H1 (cell line): ENCODE data around the gene S100A14. TPM values are rescaled to one million over a fixed set of nuclear protein-coding genes. Genes with fewer than 3 reads are reported as not detected.

ENCODE experiments used
- CTCF ChIA-PET: fragments of 300-600 bp; sonication (Branson Sonifier 250); formaldehyde crosslinking; loops from one replicate; lab custom pipeline; 2021; ENCODE audit not compliant: partially characterized antibody; lab: Charles Lee
- POLR2A ChIA-PET: fragments of 300-600 bp; sonication (Branson Sonifier 250); formaldehyde crosslinking; loops from one replicate; lab custom pipeline; 2021; ENCODE audit warnings: inconsistent platforms; ENCODE audit not compliant: partially characterized antibody; lab: Charles Lee
- DNase-seq, 2 experiments: peaks; one replicate each; pipeline versions ENCODE4 v3.0.0 to v3.0.0-alpha.2; 2010 to 2022; ENCODE audit warnings: low spot score in 2 of 2, low read depth in 1 of 2, mixed read lengths in 1 of 2
- FAIRE-seq: peaks from 2 replicates; lab custom pipeline; 2011; peaks lifted over from hg19 to GRCh38; lab: Jason Lieb, UNC
- H2AFZ ChIP-seq: 2 replicates; pipeline ENCODE4 v1.8.1; 2012; ENCODE audit warnings: low read length, inconsistent platforms
- H2AK5ac ChIP-seq: 2 replicates; pipeline ENCODE4 v1.6.1; 2013; ENCODE audit warnings: low read depth, low read length
- H2BK120ac ChIP-seq: replicated peaks from 2 replicates; pipeline ENCODE3; 2013; ENCODE audit warnings: low read depth, low read length, inconsistent platforms
- H2BK12ac ChIP-seq: 2 replicates; pipeline ENCODE4 v1.6.1; 2013; ENCODE audit warnings: low read depth, low read length
- H2BK15ac ChIP-seq: 2 replicates; pipeline ENCODE4 v1.6.1; 2013; ENCODE audit warnings: low read length
- H2BK20ac ChIP-seq: 2 replicates; pipeline ENCODE4 v1.6.1; 2013; ENCODE audit warnings: low read length
- H2BK5ac ChIP-seq: 2 replicates; pipeline ENCODE4 v1.6.1; 2013; ENCODE audit warnings: low read depth, low read length
- H3K14ac ChIP-seq: 2 replicates; pipeline ENCODE4 v1.6.1; 2013; ENCODE audit warnings: inconsistent platforms; ENCODE audit not compliant: insufficient read length
- H3K18ac ChIP-seq: 2 replicates; pipeline ENCODE4 v1.6.1; 2013; ENCODE audit warnings: low read length; ENCODE audit errors: extremely low read depth
- H3K23ac ChIP-seq: 2 replicates; pipeline ENCODE4 v1.6.1; 2013; ENCODE audit warnings: inconsistent platforms; ENCODE audit not compliant: insufficient read length
- H3K23me2 ChIP-seq: 2 replicates; pipeline ENCODE4 v1.6.1; 2013; ENCODE audit warnings: low read depth, low read length
- H3K27ac ChIP-seq: 2 replicates; pipeline ENCODE4 v1.6.1; 2011; ENCODE audit warnings: low read depth, low read length, inconsistent platforms
- H3K27me3 ChIP-seq, 4 experiments: replicated peaks in 1 of 4; 1 replicate in 1 of 4; 2 replicates in 3 of 4; pipeline versions ENCODE4 v1.6.1 to v1.8.1; 2011 to 2013; ENCODE audit warnings: low read length in 3 of 4, mild to moderate bottlenecking in 3 of 4, inconsistent platforms in 2 of 4, mixed read lengths in 2 of 4, moderate library complexity in 1 of 4; ENCODE audit not compliant: control insufficient read depth in 3 of 4, insufficient read depth in 3 of 4; ENCODE audit errors: extremely low read depth in 1 of 4
- H3K36me3 ChIP-seq, 4 experiments: 2 replicates each; pipeline versions ENCODE4 v1.6.1 to v1.8.1; 2011 to 2013; ENCODE audit warnings: mild to moderate bottlenecking in 4 of 4, low read length in 3 of 4, moderate library complexity in 2 of 4, control low read depth in 1 of 4, inconsistent platforms in 1 of 4; ENCODE audit not compliant: insufficient read depth in 4 of 4, control insufficient read depth in 2 of 4
- H3K4ac ChIP-seq: replicated peaks from 2 replicates; pipeline ENCODE3; 2013; ENCODE audit warnings: low read length, low read depth, mixed read lengths, inconsistent platforms; ENCODE audit not compliant: insufficient read length
- H3K4me1 ChIP-seq, 4 experiments: replicated peaks in 1 of 4; 1 replicate in 1 of 4; 2 replicates in 3 of 4; pipeline versions ENCODE4 v1.6.1 to v1.8.1; 2011 to 2013; ENCODE audit warnings: low read length in 3 of 4, inconsistent platforms in 2 of 4, mixed read lengths in 1 of 4; ENCODE audit not compliant: insufficient read depth in 4 of 4, control insufficient read depth in 3 of 4
- H3K4me2 ChIP-seq, 2 experiments: 2 replicates each; pipeline versions ENCODE4 v1.6.1 to v1.8.1; 2011 to 2013; ENCODE audit warnings: low read depth in 2 of 2, low read length in 2 of 2, control low read depth in 1 of 2, inconsistent platforms in 1 of 2, mild to moderate bottlenecking in 1 of 2; ENCODE audit not compliant: insufficient read depth in 1 of 2
- H3K4me3 ChIP-seq, 4 experiments: fragments of 200-600, 300-600 bp in 1 of 4; sonication (generic), shearing (Covaris generic), sonication (Bioruptor Twin) in 1 of 4; 2 replicates each; pipeline versions ENCODE4 v1.5.1 to v1.8.1; 2011 to 2016; ENCODE audit warnings: low read length in 4 of 4, low read depth in 3 of 4, control low read depth in 2 of 4, inconsistent platforms in 2 of 4, mild to moderate bottlenecking in 2 of 4, mixed read lengths in 1 of 4, moderate library complexity in 1 of 4; ENCODE audit not compliant: insufficient read depth in 2 of 4; ENCODE audit errors: extremely low read depth in 1 of 4
- H3K56ac ChIP-seq: replicated peaks from 2 replicates; pipeline ENCODE3; 2013; ENCODE audit warnings: low read depth, mild to moderate bottlenecking, mixed read lengths, low read length, inconsistent platforms; ENCODE audit not compliant: insufficient read length
- H3K79me1 ChIP-seq: 2 replicates; pipeline ENCODE4 v1.6.1; 2013; ENCODE audit warnings: low read depth, low read length, control low read depth
- H3K79me2 ChIP-seq, 2 experiments: 2 replicates each; pipeline versions ENCODE4 v1.6.1 to v1.8.1; 2012 to 2013; ENCODE audit warnings: low read length in 2 of 2, mild to moderate bottlenecking in 2 of 2, inconsistent platforms in 1 of 2; ENCODE audit not compliant: insufficient read depth in 2 of 2, control insufficient read depth in 1 of 2
- H3K9ac ChIP-seq, 4 experiments: replicated peaks in 1 of 4; 1 replicate in 1 of 4; 2 replicates in 3 of 4; pipeline versions ENCODE4 v1.6.1 to v1.8.1; 2011 to 2013; ENCODE audit warnings: low read depth in 3 of 4, low read length in 3 of 4, control low read depth in 2 of 4, mild to moderate bottlenecking in 2 of 4, moderate library complexity in 2 of 4, inconsistent platforms in 1 of 4; ENCODE audit errors: extremely low read depth in 1 of 4
- H3K9me3 ChIP-seq, 2 experiments: 2 replicates each; pipeline versions ENCODE4 v1.6.1 to v1.8.1; 2012 to 2013; ENCODE audit warnings: mild to moderate bottlenecking in 2 of 2, moderate library complexity in 2 of 2, control low read depth in 1 of 2, inconsistent platforms in 1 of 2, low read depth in 1 of 2, low read length in 1 of 2, mixed read lengths in 1 of 2; ENCODE audit not compliant: insufficient read depth in 2 of 2
- H4K20me1 ChIP-seq, 2 experiments: replicated peaks in 1 of 2; 2 replicates each; pipeline versions ENCODE3 to v1.8.1; 2011 to 2013; ENCODE audit warnings: inconsistent platforms in 2 of 2, low read length in 2 of 2, mild to moderate bottlenecking in 1 of 2; ENCODE audit not compliant: insufficient read depth in 2 of 2, control insufficient read depth in 1 of 2
- H4K5ac ChIP-seq: 2 replicates; pipeline ENCODE4 v1.6.1; 2013; ENCODE audit warnings: low read length, low read depth, mixed read lengths, inconsistent platforms; ENCODE audit not compliant: insufficient read length
- H4K8ac ChIP-seq: 2 replicates; pipeline ENCODE4 v1.8.0; 2013; ENCODE audit warnings: mild to moderate bottlenecking, moderate library complexity, low read length, inconsistent platforms; ENCODE audit not compliant: insufficient read depth; ENCODE audit errors: extremely low read depth
- H4K91ac ChIP-seq: replicated peaks from 2 replicates; pipeline ENCODE3; 2013; ENCODE audit warnings: low read length, mixed read lengths, inconsistent platforms; ENCODE audit not compliant: insufficient read length
- YY1 ChIP-seq: IDR thresholded peaks from 2 replicates; pipeline ENCODE4 v1.6.1; 2011; ENCODE audit warnings: low read depth, mild to moderate bottlenecking, low read length
- WGBS, 2 experiments: shearing (Covaris generic) in 1 of 2; methylation state at CpG; one replicate each; pipeline versions ENCODE4 v1.1.6 to v1.1.7; 2013 to 2015; ENCODE audit warnings: low lambda C conversion rate in 2 of 2, mixed read lengths in 2 of 2, inconsistent platforms in 1 of 2, low coverage in 1 of 2, missing lambda C conversion rate in 1 of 2; ENCODE audit not compliant: insufficient replicate concordance in 2 of 2, insufficient coverage in 1 of 2, insufficient read length in 1 of 2; ENCODE audit errors: extremely low coverage in 1 of 2, missing lambda C conversion rate in 1 of 2; 5-methylcytosine and 5-hydroxymethylcytosine counted together
- polyA plus RNA-seq, 7 experiments: library from polyadenylated mRNA; depleted of rRNA in 3 of 7; stranded (reverse) in 5 of 7; unstranded in 2 of 7; fragments of >200 nt in 5 of 7; fragments of 200-250 nt in 2 of 7; gene quantifications; 1 replicate in 5 of 7; 2 replicates in 1 of 7; 4 replicates in 1 of 7; pipeline versions ENCODE4 v1.2.1 to v1.2.3, GENCODE V29; 2011 to 2013; ENCODE audit warnings: missing spikeins in 2 of 7, mixed read lengths in 2 of 7
- total RNA-seq: library from RNA; stranded (reverse); fragmentation: NEBNext Ultra II Directional; extraction: Animal tissue kit (Norgen Biotek cat#: 25700); gene quantifications from 2 replicates; pipeline ENCODE4 v1.2.1, GENCODE V29; 2021

S100A14 gene
- total and polyA plus RNA-seq, 2 of the 8 experiments (the other 6 are each of a cell fraction or from before 2014, with no cell fraction given) = 1.4 to 5.3 TPM

- H3K14ac ChIP-seq = no peak overlapping the region
- no peaks in the 10 kb centered on the region for H3K79me2 ChIP-seq
- H3K4me1 ChIP-seq = no peaks in the 10 kb centered on the region
- no peaks in the 10 kb centered on the region for H3K27me3 ChIP-seq
- H2BK12ac ChIP-seq = no peak overlapping the region
- no peaks in the 10 kb centered on the region for H4K20me1 ChIP-seq
- no peaks in the 10 kb centered on the region for H3K36me3 ChIP-seq
- no peak overlapping the region for H4K5ac ChIP-seq
- 0 out of 2 replicates have a peak overlapping the region, but pooled peaks have one; percentile 42 for H2AFZ ChIP-seq
- no peak overlapping the region for H3K23ac ChIP-seq
- peaks cover 0 to 2% of the 10 kb centered on the region in 2 experiments; a peak in 1 of 4 replicates for H3K9me3 ChIP-seq
- H2BK20ac ChIP-seq = no peak overlapping the region
- DNase-seq (no peak), FAIRE-seq (no peak)
- no peak overlapping the region for H4K8ac ChIP-seq
- H3K9ac ChIP-seq = no peak overlapping the region
- WGBS, 2 experiments = 73% methylated on average over 1 of the region's 1 CpG; no CpG with 5 or more reads in 1 of the 2 experiments
- no peaks in the 10 kb centered on the region for H3K23me2 ChIP-seq
- no peak overlapping the region for H4K91ac ChIP-seq
- no peak overlapping the region for H3K18ac ChIP-seq
- no peak overlapping the region for H3K27ac ChIP-seq
- CTCF ChIA-PET = interaction anchor here (0.5 to 2.0 kb wide), 5 partner anchors 14 to 78 kb away, joined by 3 to 7 read pairs (median 5); partner anchors contain the start of gene S100A13
- no peak overlapping the region for H3K4ac ChIP-seq
- no peak overlapping the region for H2AK5ac ChIP-seq
- H3K4me2 ChIP-seq = no peak overlapping the region
- no peak overlapping the region for H3K56ac ChIP-seq
- H3K79me1 ChIP-seq = no peaks in the 10 kb centered on the region
- POLR2A ChIA-PET = interaction anchor here (0.8 to 2.7 kb wide), 2 partner anchors 41 to 48 kb away, joined by 5 to 10 read pairs; partner anchors contain the start of genes CHTOP and S100A13
- no peak overlapping the region for H3K4me3 ChIP-seq
- no peak overlapping the region for H2BK120ac ChIP-seq
- no peak for TF ChIP-seq YY1
- TF ChIP-seq, all 59 proteins: peak for 0
- H2BK15ac ChIP-seq = no peak overlapping the region
- H2BK5ac ChIP-seq = no peak overlapping the region
These were observed 29.8 kb downstream of the S100A14 start for GRCh38 chr1:153586347-153586746.
